Astrocyte (in vitro differentiated cells and primary cell): ENCODE measurements around the gene FBXL7.

Experiments
- CTCF ChIP-seq: IDR thresholded peaks from 2 replicates; pipeline ENCODE4 v1.5.1; 2011; ENCODE audit warnings: low read depth, mild to moderate bottlenecking, inconsistent platforms, low read length, moderate library complexity; ENCODE audit not compliant: insufficient read depth
- EZH2 ChIP-seq: IDR thresholded peaks from 2 replicates; pipeline ENCODE4 v1.6.1; 2012; ENCODE audit warnings: mild to moderate bottlenecking, low read length, inconsistent platforms; ENCODE audit not compliant: insufficient read depth

- TF ChIP-seq CTCF = no peak
- TF ChIP-seq EZH2 = no peak
Measured at GRCh38 chr5:15774632-15775031, 274.7 kb downstream of the FBXL7 start.
